ENCODE results near the gene KCTD14. TPM values are rescaled to one million over a fixed set of nuclear protein-coding genes. Genes with fewer than 3 reads are reported as not detected.
"Not testable (repeated sequence)": the region's sequence is repeated elsewhere in the genome, so short reads cannot be mapped to it uniquely, and the experiment has no call there.

The KCTD14 gene
- total and polyA plus RNA-seq, 4 donors = 0.70 to 7.3 (median 6.7) TPM

- 79% methylated on average over 8 of the region's 8 CpGs for WGBS
These were observed 37.5 kb upstream of the KCTD14 start for GRCh38 chr11:78060533-78060932.

GRCh38 chr11:78059749-78060328 lies 36.8 kb upstream of the KCTD14 start:
- H3K9me3 ChIP-seq (ENCODE audit: control insufficient read depth in 4 of 4, low read length in 3 of 4); H3K36me3 ChIP-seq (ENCODE audit: control insufficient read depth in 4 of 4, insufficient read depth in 3 of 4, low read depth in 1 of 4, low read length in 3 of 4); H3K4me3 ChIP-seq (ENCODE audit: low read depth in 1 of 3, low read length in 3 of 3); DNase-seq (ENCODE audit: low spot score); H3K9ac ChIP-seq (ENCODE audit: low read depth in 1 of 2, low read length in 2 of 2); H3K27me3 ChIP-seq (ENCODE audit: control insufficient read depth in 4 of 4, insufficient read depth in 4 of 4, low read length in 3 of 4): not testable (repeated sequence)
- Histone ChIP-seq H3K4me1 (ENCODE audit: control insufficient read depth in 4 of 4, insufficient read depth in 4 of 4, low read length in 3 of 4) (peaks cover 11 to 57% (median 35%) of the 10 kb centered on the region in 4 donors), H3K27ac (ENCODE audit: low read depth in 1 of 2, low read length in 2 of 2) (peak overlapping the region in 1 of 2 donors; percentile 87)
- WGBS = 90% methylated on average over 9 of the region's 9 CpGs

More at GRCh38 chr11:78060533-78060932, 37.5 kb upstream of the KCTD14 start:
- H3K36me3 ChIP-seq (ENCODE audit: control insufficient read depth in 4 of 4, insufficient read depth in 3 of 4, low read depth in 1 of 4, low read length in 3 of 4) = no peaks in the 10 kb centered on the region
- no peak for TF ChIP-seq RXRA (IDR thresholded peaks at IDR 0.05)
- TF ChIP-seq SP1 (IDR thresholded peaks at IDR 0.05) = no peak
- no peak for TF ChIP-seq HNF4A (conservative IDR thresholded peaks at IDR 0.05)
- TF ChIP-seq EGR1 (IDR thresholded peaks at IDR 0.05; ENCODE audit: low read depth in 2 of 2) = no peak
- TF ChIP-seq RAD21 (IDR thresholded peaks at IDR 0.05) = no peak
- H3K27me3 ChIP-seq (ENCODE audit: control insufficient read depth in 4 of 4, insufficient read depth in 4 of 4, low read length in 3 of 4) = no peaks in the 10 kb centered on the region
- no peaks in the 10 kb centered on the region for H3K9me3 ChIP-seq (ENCODE audit: control insufficient read depth in 4 of 4, low read length in 3 of 4)
- no peak overlapping the region for H3K4me3 ChIP-seq (ENCODE audit: low read depth in 1 of 3, low read length in 3 of 3)
- peak overlapping the region; percentile 87 to 95 for H3K27ac ChIP-seq (ENCODE audit: low read depth in 1 of 2, low read length in 2 of 2)
- H3K9ac ChIP-seq (ENCODE audit: low read depth in 1 of 2, low read length in 2 of 2) = no peak overlapping the region
- H3K4me1 ChIP-seq (ENCODE audit: control insufficient read depth in 4 of 4, insufficient read depth in 4 of 4, low read length in 3 of 4) = peaks cover 11 to 54% (median 34%) of the 10 kb centered on the region in 4 donors
- no peak for DNase-seq (ENCODE audit: low spot score)

GRCh38 chr11:78057462-78058055 lies 34.5 kb upstream of the KCTD14 start:
- WGBS = 50% methylated on average over 10 of the region's 10 CpGs
- Histone ChIP-seq H3K4me1 (ENCODE audit: control insufficient read depth in 4 of 4, insufficient read depth in 4 of 4, low read length in 3 of 4) (peaks cover 4 to 49% (median 29%) of the 10 kb centered on the region in 4 donors), H3K4me3 (ENCODE audit: low read depth in 1 of 3, low read length in 3 of 3) (no peak overlapping the region), H3K27ac (ENCODE audit: low read depth in 1 of 2, low read length in 2 of 2) (peak overlapping the region; percentile 80 to 85), H3K9ac (ENCODE audit: low read depth in 1 of 2, low read length in 2 of 2) (no peak overlapping the region), H3K36me3 (ENCODE audit: control insufficient read depth in 4 of 4, insufficient read depth in 3 of 4, low read depth in 1 of 4, low read length in 3 of 4) (no peaks in the 10 kb centered on the region), H3K27me3 (ENCODE audit: control insufficient read depth in 4 of 4, insufficient read depth in 4 of 4, low read length in 3 of 4) (no peaks in the 10 kb centered on the region), H3K9me3 (ENCODE audit: control insufficient read depth in 4 of 4, low read length in 3 of 4) (no peaks in the 10 kb centered on the region)
- TF ChIP-seq FOXA1 (IDR thresholded peaks at IDR 0.05) (no peak), CTCF (IDR thresholded peaks at IDR 0.05; ENCODE audit: low read depth, low read length, missing input control) (no peak), YY1 (IDR thresholded peaks at IDR 0.05) (peak; percentile 35), SP1 (IDR thresholded peaks at IDR 0.05) (peak; percentile 94), RXRA (IDR thresholded peaks at IDR 0.05) (peak; percentile 100), JUND (IDR thresholded peaks at IDR 0.05) (peak; percentile 63 to 88), EGR1 (IDR thresholded peaks at IDR 0.05; ENCODE audit: low read depth in 2 of 2) (peak in 1 of 2 donors; percentile 76), MAX (IDR thresholded peaks at IDR 0.05) (peak; percentile 70), REST (IDR thresholded peaks at IDR 0.05) (no peak), HNF4G (IDR thresholded peaks at IDR 0.05) (peak; percentile 95), HNF4A (conservative IDR thresholded peaks at IDR 0.05) (peak; percentile 96 to 98), ZBTB33 (IDR thresholded peaks at IDR 0.05) (peak; percentile 53), TAF1 (conservative IDR thresholded peaks at IDR 0.05) (no peak), FOXA2 (IDR thresholded peaks at IDR 0.05) (peak; percentile 16), NR2F2 (IDR thresholded peaks at IDR 0.05) (no peak), ATF3 (IDR thresholded peaks at IDR 0.05) (peak; percentile 76), RAD21 (IDR thresholded peaks at IDR 0.05) (peak; percentile 23 to 29), GABPA (IDR thresholded peaks at IDR 0.05 in 1 of 2, conservative IDR thresholded peaks at IDR 0.05 in 1 of 2) (no peak)
- DNase-seq (ENCODE audit: low spot score) = no peak

Measured in liver (tissue), 9 donors.